Stimulated activated CD8-positive, alpha-beta memory T cell treated with anti-CD3 and anti-CD28 coated beads, Interleukin-2, amount 100 ng/mL, for 48 hours (primary cell): ENCODE measurements around the gene AMPH.

Source experiments
- DNase-seq, 2 donors: peaks; one replicate each; pipeline ENCODE4 v3.0.0-alpha.2; 2020; ENCODE audit warnings: low read depth in 2 of 2

Gene AMPH

GRCh38 chr7:38542156-38542555 is 89.0 kb downstream of the AMPH start:
- no peak for DNase-seq

- no peak for DNase-seq
Measured at GRCh38 chr7:38541440-38541839, 89.7 kb downstream of the AMPH start.

GRCh38 chr7:38539477-38540081 is 91.6 kb downstream of the AMPH start:
- DNase-seq = no peak

- DNase-seq = no peak
Measured at GRCh38 chr7:38535073-38535472, 96.1 kb downstream of the AMPH start.

GRCh38 chr7:38525857-38526256 is 105.3 kb downstream of the AMPH start:
- DNase-seq = no peak

GRCh38 chr7:38524786-38525185 is 106.4 kb downstream of the AMPH start:
- DNase-seq = no peak

- DNase-seq = no peak
Measured at GRCh38 chr7:38520741-38521140, 110.4 kb downstream of the AMPH start.

GRCh38 chr7:38518541-38518940 is 112.6 kb downstream of the AMPH start:
- DNase-seq = no peak

- DNase-seq = no peak
Measured at GRCh38 chr7:38512704-38513103, 118.5 kb downstream of the AMPH start.

- no peak for DNase-seq
Measured at GRCh38 chr7:38512291-38512690, 118.9 kb downstream of the AMPH start.

GRCh38 chr7:38507384-38507783 is 123.8 kb downstream of the AMPH start:
- DNase-seq = no peak

- DNase-seq = no peak
Measured at GRCh38 chr7:38506756-38507155, 124.4 kb downstream of the AMPH start.

GRCh38 chr7:38506004-38506403 is 125.2 kb downstream of the AMPH start:
- no peak for DNase-seq

GRCh38 chr7:38504684-38505083 is 126.5 kb downstream of the AMPH start:
- DNase-seq = no peak

GRCh38 chr7:38502848-38503247 is 128.3 kb downstream of the AMPH start:
- no peak for DNase-seq

- no peak for DNase-seq
Measured at GRCh38 chr7:38502289-38502688, 128.9 kb downstream of the AMPH start.

- DNase-seq = no peak
Measured at GRCh38 chr7:38492010-38492409, 139.2 kb downstream of the AMPH start.

- DNase-seq = no peak
Measured at GRCh38 chr7:38482521-38482920, 148.7 kb downstream of the AMPH start.

GRCh38 chr7:38481401-38481800 is 149.8 kb downstream of the AMPH start:
- DNase-seq = no peak

- DNase-seq = no peak
Measured at GRCh38 chr7:38478404-38478803, 152.8 kb downstream of the AMPH start.

GRCh38 chr7:38477333-38477732 is 153.8 kb downstream of the AMPH start:
- DNase-seq = no peak

- no peak for DNase-seq
Measured at GRCh38 chr7:38476764-38477163, 154.4 kb downstream of the AMPH start.

- DNase-seq = no peak
Measured at GRCh38 chr7:38465956-38466355, 165.2 kb downstream of the AMPH start.
